HG02571 (cell line): ENCODE results near the gene CDH15.
"Not testable (repeated sequence)": the region's sequence is repeated elsewhere in the genome, so short reads cannot be mapped to it uniquely, and the experiment has no call there.

ENCODE experiments used
- ATAC-seq: cut with Tn5 transposase; IDR thresholded peaks from one replicate; pipeline ENCODE4 v1.9.1; 2021; ENCODE audit warnings: mild to moderate bottlenecking, moderate library complexity; ENCODE audit not compliant: unreplicated experiment

Gene CDH15

GRCh38 chr16:89224665-89225064 lies 53.1 kb downstream of the CDH15 start:
- ATAC-seq, result no peak

DNA sequence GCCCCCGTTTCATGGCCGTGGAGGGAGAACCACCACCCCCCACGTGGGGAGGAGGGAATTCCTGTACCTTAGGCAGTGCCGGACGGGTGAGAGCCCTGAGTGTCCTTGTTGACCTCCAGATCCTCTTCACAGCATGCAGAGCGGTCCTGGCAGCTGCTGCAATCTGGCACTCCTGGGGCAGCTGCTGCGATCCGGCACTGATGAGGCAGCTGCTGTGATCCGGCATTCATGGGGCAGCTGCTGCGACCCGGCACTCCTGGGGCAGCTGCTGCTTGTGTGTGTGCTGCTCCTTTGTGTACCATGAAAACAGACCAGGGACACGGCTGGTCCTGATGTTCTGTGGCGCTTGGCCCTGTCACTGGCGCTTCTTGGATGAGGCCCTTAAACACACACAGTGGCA lies 58.7 kb downstream of the CDH15 start:
- no peak for ATAC-seq

DNA sequence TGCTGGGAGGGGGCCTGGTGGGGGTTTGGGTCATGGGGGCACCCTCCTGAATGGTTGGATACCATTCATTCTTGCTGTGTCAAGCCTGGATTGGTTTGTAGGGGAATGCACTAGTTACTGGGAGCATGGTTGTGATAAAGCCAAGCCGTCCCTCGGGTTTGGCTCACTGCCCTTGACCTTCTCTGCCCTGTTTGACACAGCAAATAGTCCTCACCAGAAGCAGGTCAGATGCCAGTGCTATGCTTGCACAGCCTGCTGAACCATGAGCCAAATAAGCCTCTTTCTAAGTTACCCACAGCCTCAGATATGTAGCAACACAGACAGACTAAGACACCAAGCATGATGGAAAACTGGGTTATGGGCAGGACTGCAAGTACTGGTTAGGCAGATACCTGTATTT lies 60.6 kb downstream of the CDH15 start:
- no peak for ATAC-seq

DNA sequence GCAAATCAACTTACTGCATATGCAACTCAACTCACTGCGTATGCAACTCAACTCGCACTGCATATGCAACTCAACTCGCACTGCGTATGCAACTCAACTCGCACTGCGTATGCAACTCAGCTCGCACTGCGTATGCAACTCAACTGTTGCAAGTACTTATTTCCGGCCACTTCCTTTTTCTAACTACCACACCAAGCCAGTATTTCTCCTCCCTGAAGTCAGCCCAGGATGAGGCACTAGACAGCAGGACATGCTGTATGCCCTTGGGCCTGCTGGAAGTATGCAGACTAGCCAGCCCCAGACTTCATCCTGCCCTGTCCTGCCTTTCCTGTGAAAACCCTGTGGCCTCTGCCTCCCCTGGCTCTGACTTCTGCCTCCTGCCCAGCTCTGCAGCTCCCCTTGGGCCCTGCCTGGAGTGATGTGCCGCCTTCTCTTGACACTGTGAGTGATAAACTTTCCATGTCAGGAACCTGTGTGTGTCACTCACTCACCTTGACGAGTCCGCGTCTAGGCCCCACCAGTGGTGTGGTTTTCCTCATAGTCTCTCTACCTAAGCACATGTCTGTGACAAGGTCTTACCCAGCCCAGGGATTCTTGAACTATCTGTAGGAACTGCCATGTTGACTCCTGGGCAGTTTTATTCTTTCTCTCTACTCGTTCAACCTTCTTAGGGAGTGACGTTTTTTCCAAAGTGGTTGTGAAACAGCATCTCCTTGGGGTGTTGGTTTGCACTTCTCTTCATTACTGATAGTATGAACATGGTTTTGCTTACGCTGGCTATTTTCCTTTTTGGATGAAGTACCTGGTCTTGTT lies 62.3 kb downstream of the CDH15 start:
- no peak for ATAC-seq

DNA sequence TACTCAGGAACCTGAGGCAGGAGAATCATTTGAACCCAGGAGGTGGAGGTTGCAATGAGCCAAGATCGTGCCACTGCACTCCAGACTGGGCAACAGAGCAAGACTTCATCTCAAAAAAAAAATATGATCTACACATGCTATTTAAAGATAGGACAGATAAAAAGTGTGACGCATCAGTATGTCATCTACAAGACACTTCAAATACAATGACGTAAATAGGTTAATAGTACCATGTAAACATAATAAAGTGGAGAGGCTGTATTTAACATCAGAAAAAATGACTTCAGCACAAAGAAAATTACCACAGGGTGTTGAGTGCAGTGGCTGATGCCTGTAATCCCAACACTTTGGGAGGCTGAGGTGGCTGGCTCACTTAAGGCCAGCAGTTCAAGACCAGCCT lies 66.2 kb downstream of the CDH15 start:
- no peak for ATAC-seq

DNA sequence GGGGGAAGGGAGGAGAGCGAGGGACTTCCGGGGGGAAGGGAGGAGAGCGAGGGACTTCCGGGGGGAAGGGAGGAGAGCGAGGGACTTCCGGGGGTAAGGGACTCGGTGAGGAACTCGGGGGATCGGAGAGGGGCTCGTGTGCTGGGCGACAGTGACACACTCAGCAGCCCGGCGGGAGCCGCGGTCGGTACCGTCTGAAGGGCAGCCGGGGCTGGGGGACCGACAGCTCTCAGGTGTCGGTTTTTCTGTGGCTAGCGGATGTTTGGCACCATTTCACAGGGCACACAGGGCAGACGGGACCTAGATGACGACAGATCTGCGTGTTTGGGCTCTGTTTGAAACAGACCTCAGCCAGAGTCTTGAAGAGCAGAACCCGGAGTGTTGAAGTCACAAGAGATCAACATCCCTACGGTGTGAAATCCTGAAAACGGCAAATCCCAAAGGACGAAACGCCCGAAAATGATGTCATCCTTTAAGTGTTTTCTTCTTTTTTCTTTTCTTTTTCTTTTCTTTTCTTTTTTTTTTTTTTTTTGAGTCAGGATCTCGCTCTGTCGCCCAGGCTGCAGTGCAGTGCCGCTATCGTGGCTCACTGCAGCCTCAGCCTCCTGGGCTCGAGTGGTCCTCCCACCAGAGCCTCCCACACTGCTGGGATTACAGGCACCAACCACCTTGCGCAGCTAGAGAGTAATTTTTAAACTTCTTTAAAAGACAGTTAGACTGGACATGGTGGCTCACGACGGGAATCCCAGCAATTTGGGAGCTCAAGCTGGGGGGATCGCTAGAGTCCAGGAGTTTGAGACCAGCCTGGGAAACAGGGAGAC lies 69.8 kb downstream of the CDH15 start:
- ATAC-seq, result no peak

DNA sequence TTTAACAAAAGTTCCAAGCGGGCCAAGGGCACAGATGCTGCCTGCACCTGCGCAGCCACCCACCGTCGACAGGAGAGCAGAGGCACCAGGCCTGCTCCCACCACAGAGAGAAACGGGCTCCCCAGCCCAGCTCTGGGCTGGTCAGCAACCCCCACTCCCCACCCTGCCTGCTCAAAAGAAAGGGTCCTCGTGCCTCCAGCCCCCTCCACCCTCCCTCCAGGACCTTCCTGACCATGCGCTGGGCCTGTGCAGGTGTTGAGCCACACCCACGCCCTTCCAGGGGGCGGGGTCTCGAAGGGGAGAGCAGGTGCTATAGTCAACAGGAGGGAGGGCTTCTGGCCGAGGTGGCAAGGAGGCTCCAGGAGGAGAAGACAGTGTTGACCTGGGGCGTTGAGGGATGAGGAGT lies 71.2 kb downstream of the CDH15 start:
- no peak for ATAC-seq

DNA sequence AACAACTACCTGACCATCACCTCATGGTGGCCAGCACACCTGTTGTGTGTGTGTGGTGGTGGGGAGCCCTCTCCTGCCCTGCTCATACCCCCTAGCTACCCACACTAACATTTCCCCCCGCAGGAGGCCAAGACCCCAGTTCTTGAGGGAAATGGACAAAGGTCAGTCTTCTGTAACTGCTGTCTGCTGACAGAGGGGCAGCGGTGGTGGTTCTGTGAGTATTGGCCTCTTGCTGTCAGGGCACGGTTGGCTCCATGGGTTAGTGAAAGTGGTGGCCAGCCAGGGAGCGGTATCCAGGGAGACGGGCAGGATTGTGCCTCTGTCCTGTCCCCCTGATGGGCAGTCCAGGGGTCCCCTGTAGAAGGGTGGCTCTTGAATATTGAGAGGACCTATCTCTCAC lies 72.1 kb downstream of the CDH15 start:
- no peak for ATAC-seq

DNA sequence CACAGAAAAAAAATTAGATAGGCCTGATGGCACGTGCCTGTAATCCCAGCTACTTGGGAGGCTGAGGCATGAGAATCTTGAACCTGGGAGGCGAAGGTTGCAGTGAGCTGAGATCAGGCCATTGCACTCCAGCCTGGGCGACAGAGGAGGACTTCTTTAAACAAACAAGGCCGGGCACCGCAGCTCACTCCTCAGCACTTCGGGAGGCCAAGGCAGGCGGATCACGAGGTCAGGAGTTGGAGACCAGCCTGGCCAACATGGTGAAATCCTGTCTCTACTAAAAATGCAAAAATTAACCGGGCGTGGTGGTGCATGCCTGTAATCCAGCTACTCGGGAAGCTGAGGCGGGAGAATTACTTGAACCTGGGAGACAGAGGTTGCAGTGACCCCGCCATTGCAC lies 72.7 kb downstream of the CDH15 start:
- not testable (repeated sequence) for ATAC-seq

- no peak for ATAC-seq
Measured at GRCh38 chr16:89244754-89245153, 73.2 kb downstream of the CDH15 start.
